ENCODE data around the gene CPNE5. TPM values are rescaled to one million over a fixed set of nuclear protein-coding genes. Genes with fewer than 3 reads are reported as not detected.
"Not testable (repeated sequence)": the region's sequence is repeated elsewhere in the genome, so short reads cannot be mapped to it uniquely, and the experiment has no call there.

The CPNE5 gene
- polyA plus RNA-seq, 3 donors = 0.47 to 0.85 (median 0.82) TPM

DNA sequence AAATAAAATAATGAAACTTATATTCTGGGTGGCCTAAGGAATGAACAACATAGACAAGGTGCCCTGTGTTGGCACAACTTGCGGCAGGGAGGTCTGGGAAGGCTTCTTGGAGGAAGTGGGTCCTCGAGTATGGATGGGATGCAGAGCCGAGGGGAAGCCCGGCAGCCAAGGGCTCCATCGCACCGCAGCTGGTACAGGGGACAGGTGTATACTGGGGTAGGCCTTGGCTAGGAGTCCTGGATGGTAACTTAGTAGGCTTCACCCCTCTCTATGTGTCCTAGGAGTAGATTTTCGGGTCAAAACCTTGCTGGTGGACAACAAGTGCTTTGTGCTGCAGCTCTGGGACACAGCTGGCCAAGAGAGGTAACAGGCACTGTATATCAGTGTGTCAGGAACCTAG lies 113.7 kb downstream of the CPNE5 start:
- Mint-ChIP-seq H3K36me3 (peaks cover 36 to 84% of the 10 kb centered on the region in 2 donors), H3K4me3 (no peak overlapping the region), H3K4me1 (peaks cover 39% of the 10 kb centered on the region), H3K27me3 (ENCODE audit: low read depth in 3 of 3) (peaks cover 0 to 3% (median 2%) of the 10 kb centered on the region in 3 donors), H3K27ac (peak overlapping the region in 4 of 7 donors; percentile 50 to 73 (median 68)), H3K9me3 (peaks cover 2 to 4% (median 3%) of the 10 kb centered on the region in 7 donors)
- Histone ChIP-seq H3K79me2 (ENCODE audit: insufficient read depth, low read length) (peaks cover 19% of the 10 kb centered on the region), H2AFZ (ENCODE audit: insufficient read depth, low read depth, low read length, poor library complexity, severe bottlenecking) (no peak overlapping the region), H3K27ac (ENCODE audit: low read depth in 1 of 2, low read length in 2 of 2) (peak overlapping the region in 1 of 2 donors; percentile 10), H3K4me2 (replicated peaks; ENCODE audit: extremely low read depth, low read length, poor library complexity, severe bottlenecking) (no peak overlapping the region), H4K20me1 (ENCODE audit: insufficient read depth, low read length) (no peaks in the 10 kb centered on the region), H3K27me3 (ENCODE audit: control insufficient read depth in 2 of 2, insufficient read depth in 2 of 2, low read length in 2 of 2) (no peaks in the 10 kb centered on the region), H3K9ac (ENCODE audit: insufficient read depth, low read length, poor library complexity, severe bottlenecking) (no peak overlapping the region), H3K4me3 (replicated peaks in 1 of 3; ENCODE audit: low read depth in 2 of 3, low read length in 3 of 3) (no peak overlapping the region), H3K36me3 (replicated peaks in 1 of 2; ENCODE audit: control insufficient read depth in 1 of 2, insufficient read depth in 2 of 2, low read length in 2 of 2) (peaks cover 38 to 58% of the 10 kb centered on the region in 2 donors), H3K4me1 (ENCODE audit: control insufficient read depth in 1 of 2, insufficient read depth in 2 of 2, low read length in 2 of 2) (peaks cover 24 to 30% of the 10 kb centered on the region in 2 donors), H3K9me3 (replicated peaks in 1 of 2; ENCODE audit: control insufficient read depth in 1 of 2, insufficient read depth in 1 of 2, low read length in 2 of 2) (peaks cover 0 to 4% of the 10 kb centered on the region in 2 donors)
- TF ChIP-seq, protein P1, sequence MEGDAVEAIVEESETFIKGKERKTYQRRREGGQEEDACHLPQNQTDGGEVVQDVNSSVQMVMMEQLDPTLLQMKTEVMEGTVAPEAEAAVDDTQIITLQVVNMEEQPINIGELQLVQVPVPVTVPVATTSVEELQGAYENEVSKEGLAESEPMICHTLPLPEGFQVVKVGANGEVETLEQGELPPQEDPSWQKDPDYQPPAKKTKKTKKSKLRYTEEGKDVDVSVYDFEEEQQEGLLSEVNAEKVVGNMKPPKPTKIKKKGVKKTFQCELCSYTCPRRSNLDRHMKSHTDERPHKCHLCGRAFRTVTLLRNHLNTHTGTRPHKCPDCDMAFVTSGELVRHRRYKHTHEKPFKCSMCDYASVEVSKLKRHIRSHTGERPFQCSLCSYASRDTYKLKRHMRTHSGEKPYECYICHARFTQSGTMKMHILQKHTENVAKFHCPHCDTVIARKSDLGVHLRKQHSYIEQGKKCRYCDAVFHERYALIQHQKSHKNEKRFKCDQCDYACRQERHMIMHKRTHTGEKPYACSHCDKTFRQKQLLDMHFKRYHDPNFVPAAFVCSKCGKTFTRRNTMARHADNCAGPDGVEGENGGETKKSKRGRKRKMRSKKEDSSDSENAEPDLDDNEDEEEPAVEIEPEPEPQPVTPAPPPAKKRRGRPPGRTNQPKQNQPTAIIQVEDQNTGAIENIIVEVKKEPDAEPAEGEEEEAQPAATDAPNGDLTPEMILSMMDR (IDR thresholded peaks at IDR 0.05) = no peak
- DNase-seq = no peak
- intact Hi-C loops (cut with micrococcal nuclease) = no loop called here
- WGBS (ENCODE audit: insufficient coverage) = 96% methylated on average over 7 of the region's 7 CpGs

DNA sequence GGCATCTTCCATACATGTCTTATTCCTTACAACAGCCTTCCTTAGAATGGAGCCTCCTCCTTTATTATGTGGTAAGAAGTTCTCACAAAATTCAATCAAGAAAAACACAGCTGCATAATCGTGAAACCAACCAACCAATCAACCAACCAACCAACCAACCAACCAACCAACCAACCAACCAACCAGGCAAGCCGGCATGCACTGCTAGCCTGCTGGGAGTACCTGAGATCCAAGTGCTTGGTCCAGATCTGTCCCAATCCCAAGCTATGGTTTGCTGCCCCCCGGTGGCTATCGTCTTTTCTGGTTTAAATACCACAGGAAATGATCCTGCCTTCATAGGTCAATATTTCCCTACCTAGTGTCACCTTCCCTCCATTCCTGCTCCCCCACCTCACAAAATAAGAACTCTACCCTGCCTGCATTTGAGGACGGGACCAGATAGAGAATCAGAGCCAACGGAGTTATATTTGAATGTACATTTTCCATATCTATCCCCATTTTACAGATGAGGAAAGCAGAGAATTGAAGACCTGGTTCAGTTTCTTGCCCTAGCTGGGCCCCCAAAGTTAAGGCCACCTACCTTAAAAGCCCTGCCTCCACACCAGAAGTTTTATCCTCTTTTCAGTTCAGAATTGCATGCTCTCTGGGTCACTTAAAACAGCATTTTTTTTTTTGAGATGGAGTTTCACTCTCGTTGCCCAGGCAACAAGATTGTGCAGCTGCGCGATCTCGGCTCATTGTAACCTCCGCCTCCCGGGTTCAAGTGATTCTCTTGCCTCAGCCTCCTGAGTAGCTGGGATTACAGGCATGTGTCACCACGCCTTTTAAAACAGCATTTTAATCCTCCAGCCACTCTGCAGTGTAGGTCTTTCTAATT lies 114.5 kb downstream of the CPNE5 start:
- H3K27ac Mint-ChIP-seq = peak overlapping the region in 5 of 7 donors; percentile 3 to 73 (median 44)
- TF ChIP-seq, protein P1 (IDR thresholded peaks at IDR 0.05) = peak; percentile 39
- no peak overlapping the region for H3K9ac ChIP-seq (ENCODE audit: insufficient read depth, low read length, poor library complexity, severe bottlenecking)
- no peak overlapping the region for H3K4me2 ChIP-seq (replicated peaks; ENCODE audit: extremely low read depth, low read length, poor library complexity, severe bottlenecking)
- no peak overlapping the region for H3K4me3 Mint-ChIP-seq
- peaks cover 2 to 4% (median 3%) of the 10 kb centered on the region in 7 donors for H3K9me3 Mint-ChIP-seq
- no peaks in the 10 kb centered on the region for H4K20me1 ChIP-seq (ENCODE audit: insufficient read depth, low read length)
- H3K36me3 ChIP-seq (replicated peaks in 1 of 2; ENCODE audit: control insufficient read depth in 1 of 2, insufficient read depth in 2 of 2, low read length in 2 of 2) = peaks cover 39 to 61% of the 10 kb centered on the region in 2 donors
- H3K27ac ChIP-seq (ENCODE audit: low read depth in 1 of 2, low read length in 2 of 2) = no peak overlapping the region
- intact Hi-C loops (cut with micrococcal nuclease) = no loop called here
- WGBS (ENCODE audit: insufficient coverage) = 69% methylated on average over 3 of the region's 13 CpGs
- no peaks in the 10 kb centered on the region for H3K27me3 ChIP-seq (ENCODE audit: control insufficient read depth in 2 of 2, insufficient read depth in 2 of 2, low read length in 2 of 2)
- H3K9me3 ChIP-seq (replicated peaks in 1 of 2; ENCODE audit: control insufficient read depth in 1 of 2, insufficient read depth in 1 of 2, low read length in 2 of 2) = peaks cover 0 to 4% of the 10 kb centered on the region in 2 donors
- no peak overlapping the region for H2AFZ ChIP-seq (ENCODE audit: insufficient read depth, low read depth, low read length, poor library complexity, severe bottlenecking)
- DNase-seq = peak; percentile 27 to 53 (median 48)
- peaks cover 19% of the 10 kb centered on the region for H3K79me2 ChIP-seq (ENCODE audit: insufficient read depth, low read length)
- H3K4me1 Mint-ChIP-seq = peaks cover 39% of the 10 kb centered on the region
- peaks cover 34 to 87% of the 10 kb centered on the region in 2 donors for H3K36me3 Mint-ChIP-seq
- H3K27me3 Mint-ChIP-seq (ENCODE audit: low read depth in 3 of 3) = peaks cover 0 to 2% (median 2%) of the 10 kb centered on the region in 3 donors
- H3K4me3 ChIP-seq (replicated peaks in 1 of 3; ENCODE audit: low read depth in 2 of 3, low read length in 3 of 3) = no peak overlapping the region
- peaks cover 24 to 34% of the 10 kb centered on the region in 2 donors for H3K4me1 ChIP-seq (ENCODE audit: control insufficient read depth in 1 of 2, insufficient read depth in 2 of 2, low read length in 2 of 2)

DNA sequence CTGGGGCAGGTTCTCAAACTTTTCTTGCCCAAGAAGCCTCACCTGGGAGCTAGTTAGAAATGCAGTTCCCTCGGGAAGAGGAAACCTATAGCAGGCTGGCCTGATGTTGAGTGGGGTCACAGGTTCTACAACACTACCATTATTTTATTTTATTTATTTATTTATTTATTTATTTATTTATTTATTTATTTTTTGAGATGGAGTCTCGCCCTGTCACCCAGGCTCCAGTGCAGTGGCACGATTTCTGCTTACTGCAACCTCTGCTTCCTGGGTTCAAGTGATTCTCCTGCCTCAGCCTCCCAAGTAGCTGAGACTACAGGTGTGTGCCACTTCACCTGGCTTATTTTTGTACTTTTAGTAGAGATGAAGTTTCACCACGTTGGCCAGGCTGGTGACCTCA lies 115.3 kb downstream of the CPNE5 start:
- H3K4me3 ChIP-seq (replicated peaks in 1 of 3; ENCODE audit: low read depth in 2 of 3, low read length in 3 of 3); H3K27ac Mint-ChIP-seq: not testable (repeated sequence)

More for the DNA sequence above, 115.3 kb downstream of the CPNE5 start:
- Histone ChIP-seq H3K4me1 (ENCODE audit: control insufficient read depth in 1 of 2, insufficient read depth in 2 of 2, low read length in 2 of 2) (peaks cover 20 to 29% of the 10 kb centered on the region in 2 donors), H3K79me2 (ENCODE audit: insufficient read depth, low read length) (peaks cover 19% of the 10 kb centered on the region), H3K36me3 (replicated peaks in 1 of 2; ENCODE audit: control insufficient read depth in 1 of 2, insufficient read depth in 2 of 2, low read length in 2 of 2) (peaks cover 46 to 69% of the 10 kb centered on the region in 2 donors)
- H4K20me1 ChIP-seq (ENCODE audit: insufficient read depth, low read length); H3K27me3 Mint-ChIP-seq (ENCODE audit: low read depth in 3 of 3); DNase-seq; H2AFZ ChIP-seq (ENCODE audit: insufficient read depth, low read depth, low read length, poor library complexity, severe bottlenecking); H3K9me3 Mint-ChIP-seq; H3K9ac ChIP-seq (ENCODE audit: insufficient read depth, low read length, poor library complexity, severe bottlenecking); H3K27me3 ChIP-seq (ENCODE audit: control insufficient read depth in 2 of 2, insufficient read depth in 2 of 2, low read length in 2 of 2); H3K4me3 Mint-ChIP-seq; intact Hi-C loops (cut with micrococcal nuclease); H3K9me3 ChIP-seq (replicated peaks in 1 of 2; ENCODE audit: control insufficient read depth in 1 of 2, insufficient read depth in 1 of 2, low read length in 2 of 2); H3K4me2 ChIP-seq (replicated peaks; ENCODE audit: extremely low read depth, low read length, poor library complexity, severe bottlenecking); H3K27ac ChIP-seq (ENCODE audit: low read depth in 1 of 2, low read length in 2 of 2): not testable (repeated sequence)
- Mint-ChIP-seq H3K36me3 (peaks cover 39 to 87% of the 10 kb centered on the region in 2 donors), H3K4me1 (peaks cover 34% of the 10 kb centered on the region)
- WGBS (ENCODE audit: insufficient coverage) = 71% methylated on average over 1 of the region's 4 CpGs

All from CD14-positive monocyte (primary cell).